ENCODE measurements around the gene TTC34. TPM values are rescaled to one million over a fixed set of nuclear protein-coding genes. Genes with fewer than 3 reads are reported as not detected.

TTC34 gene
- total and polyA plus RNA-seq, 2 experiments from 2014 or later, result 0.08 to 0.35 TPM

DNA sequence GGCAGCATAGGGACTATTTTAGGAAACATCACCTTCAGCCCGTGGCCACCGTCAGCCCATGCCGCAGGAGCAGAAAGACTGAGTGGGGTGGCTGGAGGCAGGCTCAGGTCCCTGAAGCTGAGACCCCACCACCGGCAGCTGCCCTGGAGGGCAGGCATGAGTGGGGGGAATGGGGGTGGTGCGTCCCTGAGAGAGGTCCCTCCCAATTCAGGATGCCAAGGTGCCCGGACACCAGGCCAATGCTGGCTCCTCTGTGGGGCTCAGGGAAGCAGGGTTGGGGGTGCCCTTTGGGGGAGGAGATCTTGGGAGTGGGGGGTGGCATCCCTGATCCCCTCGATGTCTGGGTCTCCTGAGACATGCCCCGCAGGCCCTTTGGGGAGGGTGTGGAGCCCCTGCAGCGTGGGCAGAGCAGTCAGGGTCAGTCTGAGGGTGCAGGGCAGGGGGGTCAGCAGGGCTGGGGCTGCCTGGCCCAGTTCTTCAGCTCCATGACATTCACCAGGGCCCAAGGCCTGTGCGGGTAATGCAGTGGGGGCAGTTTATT, 998 bp upstream of the TTC34 start:
- H3K4me1 ChIP-seq (ENCODE audit: insufficient read depth), result no peaks in the 10 kb centered on the region
- Mint-ChIP-seq H3K36me3 (ENCODE audit: low read depth) (peaks cover 8% of the 10 kb centered on the region), H3K27ac (no peak overlapping the region), H3K27me3 (ENCODE audit: insufficient read depth, low read depth, poor library complexity) (peaks cover 4% of the 10 kb centered on the region), H3K4me3 (no peak overlapping the region), H3K9me3 (peaks cover 56% of the 10 kb centered on the region), H3K4me1 (no peaks in the 10 kb centered on the region)
- ATAC-seq (no peak), DNase-seq (ENCODE audit: low spot score) (no peak)
- no peak overlapping the region for H3K4me3 ChIP-seq
- H3K36me3 ChIP-seq (ENCODE audit: insufficient read depth), result no peaks in the 10 kb centered on the region
- no peaks in the 10 kb centered on the region for H4K20me1 ChIP-seq (replicated peaks; ENCODE audit: insufficient read depth)
- TF ChIP-seq POLR2AphosphoS5 (IDR thresholded peaks at IDR 0.05; ENCODE audit: low read depth) (no peak), STAT1 (IDR thresholded peaks at IDR 0.05; ENCODE audit: unreplicated experiment) (no peak), ZNF114 (CRISPR knock-in tag; IDR thresholded peaks at IDR 0.05) (no peak)
- TF ChIP-seq, protein P1, sequence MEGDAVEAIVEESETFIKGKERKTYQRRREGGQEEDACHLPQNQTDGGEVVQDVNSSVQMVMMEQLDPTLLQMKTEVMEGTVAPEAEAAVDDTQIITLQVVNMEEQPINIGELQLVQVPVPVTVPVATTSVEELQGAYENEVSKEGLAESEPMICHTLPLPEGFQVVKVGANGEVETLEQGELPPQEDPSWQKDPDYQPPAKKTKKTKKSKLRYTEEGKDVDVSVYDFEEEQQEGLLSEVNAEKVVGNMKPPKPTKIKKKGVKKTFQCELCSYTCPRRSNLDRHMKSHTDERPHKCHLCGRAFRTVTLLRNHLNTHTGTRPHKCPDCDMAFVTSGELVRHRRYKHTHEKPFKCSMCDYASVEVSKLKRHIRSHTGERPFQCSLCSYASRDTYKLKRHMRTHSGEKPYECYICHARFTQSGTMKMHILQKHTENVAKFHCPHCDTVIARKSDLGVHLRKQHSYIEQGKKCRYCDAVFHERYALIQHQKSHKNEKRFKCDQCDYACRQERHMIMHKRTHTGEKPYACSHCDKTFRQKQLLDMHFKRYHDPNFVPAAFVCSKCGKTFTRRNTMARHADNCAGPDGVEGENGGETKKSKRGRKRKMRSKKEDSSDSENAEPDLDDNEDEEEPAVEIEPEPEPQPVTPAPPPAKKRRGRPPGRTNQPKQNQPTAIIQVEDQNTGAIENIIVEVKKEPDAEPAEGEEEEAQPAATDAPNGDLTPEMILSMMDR (conservative IDR thresholded peaks at IDR 0.05; ENCODE audit: low read depth in 2 of 2), result no peak
- TF ChIP-seq, protein P2, sequence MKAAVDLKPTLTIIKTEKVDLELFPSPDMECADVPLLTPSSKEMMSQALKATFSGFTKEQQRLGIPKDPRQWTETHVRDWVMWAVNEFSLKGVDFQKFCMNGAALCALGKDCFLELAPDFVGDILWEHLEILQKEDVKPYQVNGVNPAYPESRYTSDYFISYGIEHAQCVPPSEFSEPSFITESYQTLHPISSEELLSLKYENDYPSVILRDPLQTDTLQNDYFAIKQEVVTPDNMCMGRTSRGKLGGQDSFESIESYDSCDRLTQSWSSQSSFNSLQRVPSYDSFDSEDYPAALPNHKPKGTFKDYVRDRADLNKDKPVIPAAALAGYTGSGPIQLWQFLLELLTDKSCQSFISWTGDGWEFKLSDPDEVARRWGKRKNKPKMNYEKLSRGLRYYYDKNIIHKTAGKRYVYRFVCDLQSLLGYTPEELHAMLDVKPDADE (IDR thresholded peaks at IDR 0.05), result no peak
- no peak overlapping the region for H2AFZ ChIP-seq
- H3K4me2 ChIP-seq, result no peak overlapping the region
- H3F3A ChIP-seq (replicated peaks; ENCODE audit: low read depth), result no peaks in the 10 kb centered on the region
- H3K79me2 ChIP-seq (replicated peaks; ENCODE audit: insufficient read depth), result no peaks in the 10 kb centered on the region
- no peaks in the 10 kb centered on the region for H3K27me3 ChIP-seq (ENCODE audit: insufficient read depth)
- H3K9me2 ChIP-seq (ENCODE audit: insufficient read depth), result no peaks in the 10 kb centered on the region
- no peak overlapping the region for H3K27ac ChIP-seq (ENCODE audit: low read depth)

DNA sequence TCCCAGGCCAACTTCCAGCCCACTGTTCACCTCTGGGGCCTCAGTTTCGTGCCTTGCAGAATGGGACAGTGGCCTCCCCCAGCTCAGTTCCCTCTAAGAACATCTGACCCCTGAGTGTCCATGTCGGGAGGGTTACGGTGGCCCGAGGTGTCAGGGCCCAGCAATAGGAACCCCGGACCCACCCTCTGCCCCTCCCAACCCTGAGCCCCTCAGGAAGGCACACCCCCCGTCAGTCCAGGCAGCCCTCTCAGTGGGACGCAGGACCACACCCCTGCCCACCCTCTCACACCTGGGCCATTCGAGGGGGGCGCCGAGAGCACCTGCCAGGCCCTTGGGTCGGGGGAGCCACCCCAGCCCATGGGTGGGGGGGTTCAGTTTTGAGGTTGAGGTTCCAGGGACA, 447 bp downstream of the TTC34 start:
- Mint-ChIP-seq H3K27me3 (ENCODE audit: insufficient read depth, low read depth, poor library complexity) (peaks cover 4% of the 10 kb centered on the region), H3K9me3 (peaks cover 56% of the 10 kb centered on the region), H3K4me1 (no peaks in the 10 kb centered on the region), H3K27ac (no peak overlapping the region), H3K4me3 (no peak overlapping the region), H3K36me3 (ENCODE audit: low read depth) (peaks cover 10% of the 10 kb centered on the region)
- no peaks in the 10 kb centered on the region for H3F3A ChIP-seq (replicated peaks; ENCODE audit: low read depth)
- no peak for DNase-seq (ENCODE audit: low spot score)
- no peak for ATAC-seq
- no peak overlapping the region for H3K27ac ChIP-seq (ENCODE audit: low read depth)
- H3K36me3 ChIP-seq (ENCODE audit: insufficient read depth), result no peaks in the 10 kb centered on the region
- H4K20me1 ChIP-seq (replicated peaks; ENCODE audit: insufficient read depth), result no peaks in the 10 kb centered on the region
- H3K27me3 ChIP-seq (ENCODE audit: insufficient read depth), result no peaks in the 10 kb centered on the region
- no peak overlapping the region for H3K4me3 ChIP-seq
- H3K4me1 ChIP-seq (ENCODE audit: insufficient read depth), result no peaks in the 10 kb centered on the region
- no peaks in the 10 kb centered on the region for H3K79me2 ChIP-seq (replicated peaks; ENCODE audit: insufficient read depth)
- no peaks in the 10 kb centered on the region for H3K9me2 ChIP-seq (ENCODE audit: insufficient read depth)
- no peak overlapping the region for H2AFZ ChIP-seq
- H3K4me2 ChIP-seq, result no peak overlapping the region
- TF ChIP-seq, protein P3, sequence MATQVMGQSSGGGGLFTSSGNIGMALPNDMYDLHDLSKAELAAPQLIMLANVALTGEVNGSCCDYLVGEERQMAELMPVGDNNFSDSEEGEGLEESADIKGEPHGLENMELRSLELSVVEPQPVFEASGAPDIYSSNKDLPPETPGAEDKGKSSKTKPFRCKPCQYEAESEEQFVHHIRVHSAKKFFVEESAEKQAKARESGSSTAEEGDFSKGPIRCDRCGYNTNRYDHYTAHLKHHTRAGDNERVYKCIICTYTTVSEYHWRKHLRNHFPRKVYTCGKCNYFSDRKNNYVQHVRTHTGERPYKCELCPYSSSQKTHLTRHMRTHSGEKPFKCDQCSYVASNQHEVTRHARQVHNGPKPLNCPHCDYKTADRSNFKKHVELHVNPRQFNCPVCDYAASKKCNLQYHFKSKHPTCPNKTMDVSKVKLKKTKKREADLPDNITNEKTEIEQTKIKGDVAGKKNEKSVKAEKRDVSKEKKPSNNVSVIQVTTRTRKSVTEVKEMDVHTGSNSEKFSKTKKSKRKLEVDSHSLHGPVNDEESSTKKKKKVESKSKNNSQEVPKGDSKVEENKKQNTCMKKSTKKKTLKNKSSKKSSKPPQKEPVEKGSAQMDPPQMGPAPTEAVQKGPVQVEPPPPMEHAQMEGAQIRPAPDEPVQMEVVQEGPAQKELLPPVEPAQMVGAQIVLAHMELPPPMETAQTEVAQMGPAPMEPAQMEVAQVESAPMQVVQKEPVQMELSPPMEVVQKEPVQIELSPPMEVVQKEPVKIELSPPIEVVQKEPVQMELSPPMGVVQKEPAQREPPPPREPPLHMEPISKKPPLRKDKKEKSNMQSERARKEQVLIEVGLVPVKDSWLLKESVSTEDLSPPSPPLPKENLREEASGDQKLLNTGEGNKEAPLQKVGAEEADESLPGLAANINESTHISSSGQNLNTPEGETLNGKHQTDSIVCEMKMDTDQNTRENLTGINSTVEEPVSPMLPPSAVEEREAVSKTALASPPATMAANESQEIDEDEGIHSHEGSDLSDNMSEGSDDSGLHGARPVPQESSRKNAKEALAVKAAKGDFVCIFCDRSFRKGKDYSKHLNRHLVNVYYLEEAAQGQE (IDR thresholded peaks at IDR 0.05; ENCODE audit: unreplicated experiment), result no peak
- no peak for TF ChIP-seq POLR2AphosphoS5 (IDR thresholded peaks at IDR 0.05; ENCODE audit: low read depth)
- TF ChIP-seq, protein P2 (IDR thresholded peaks at IDR 0.05), result no peak
- TF ChIP-seq, protein P1 (conservative IDR thresholded peaks at IDR 0.05; ENCODE audit: low read depth in 2 of 2), result no peak
